Lower leg skin (tissue), 3 donors: Measurements from ENCODE around the gene ZNF304.

ENCODE experiments used
- CTCF ChIP-seq, 3 donors: fragments of 450-650 bp; IDR thresholded peaks; one replicate each; pipeline ENCODE4 v1.5.1; 2016; ENCODE audit warnings: antibody characterized with exemption in 3 of 3, mild to moderate bottlenecking in 3 of 3, moderate library complexity in 2 of 3
- POLR2A ChIP-seq, 2 donors: fragments of 450-650 bp; IDR thresholded peaks; one replicate each; pipeline ENCODE4 v1.6.1; 2016 to 2017; ENCODE audit warnings: antibody characterized with exemption in 2 of 2, mild to moderate bottlenecking in 1 of 2, moderate library complexity in 1 of 2

GRCh38 chr19:57395710-57396109 lies 44.6 kb downstream of the ZNF304 start:
- TF ChIP-seq CTCF (IDR thresholded peaks at IDR 0.05) = no peak
- TF ChIP-seq POLR2A (IDR thresholded peaks at IDR 0.05) = no peak
